ENCODE data around the gene AGK.

Gene AGK

DNA sequence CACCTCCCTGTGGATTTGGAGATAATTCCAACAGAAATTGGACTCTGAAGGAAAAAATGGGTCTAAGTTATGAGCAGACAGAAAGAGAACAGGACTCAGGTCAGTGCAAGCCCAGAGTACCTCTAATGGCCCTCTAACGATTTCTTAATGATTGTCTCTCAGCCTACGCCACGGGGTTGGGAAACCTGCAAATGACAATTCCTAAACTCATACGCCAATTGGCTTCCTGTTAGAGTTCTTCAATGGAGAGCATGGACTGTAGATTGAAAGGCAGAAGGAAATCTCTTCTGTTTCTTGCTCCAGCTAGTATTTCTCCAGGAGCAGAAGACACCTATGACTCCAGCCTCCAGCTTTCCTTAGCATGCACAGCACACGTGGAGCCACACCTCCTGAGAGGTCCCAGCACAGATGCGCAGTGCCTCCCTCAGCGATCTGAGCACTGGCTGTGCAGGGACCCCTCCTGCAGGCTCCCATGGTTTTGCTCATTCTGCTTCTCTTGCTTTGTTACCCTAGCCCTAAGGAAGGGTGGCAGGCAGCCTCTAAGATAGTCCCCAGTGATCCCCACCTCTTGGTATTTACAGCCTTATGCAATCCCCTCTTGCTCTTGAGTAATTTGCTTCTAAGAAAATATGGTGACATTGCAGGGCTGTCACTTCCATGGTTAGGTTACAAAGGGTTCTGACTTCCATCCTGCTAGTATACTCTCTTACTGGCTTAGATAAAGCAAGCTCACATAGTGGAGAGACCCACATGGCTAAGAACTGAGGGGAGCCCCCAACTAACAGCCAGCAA lies 120.7 kb downstream of the AGK start:
- TF ChIP-seq, protein P1, sequence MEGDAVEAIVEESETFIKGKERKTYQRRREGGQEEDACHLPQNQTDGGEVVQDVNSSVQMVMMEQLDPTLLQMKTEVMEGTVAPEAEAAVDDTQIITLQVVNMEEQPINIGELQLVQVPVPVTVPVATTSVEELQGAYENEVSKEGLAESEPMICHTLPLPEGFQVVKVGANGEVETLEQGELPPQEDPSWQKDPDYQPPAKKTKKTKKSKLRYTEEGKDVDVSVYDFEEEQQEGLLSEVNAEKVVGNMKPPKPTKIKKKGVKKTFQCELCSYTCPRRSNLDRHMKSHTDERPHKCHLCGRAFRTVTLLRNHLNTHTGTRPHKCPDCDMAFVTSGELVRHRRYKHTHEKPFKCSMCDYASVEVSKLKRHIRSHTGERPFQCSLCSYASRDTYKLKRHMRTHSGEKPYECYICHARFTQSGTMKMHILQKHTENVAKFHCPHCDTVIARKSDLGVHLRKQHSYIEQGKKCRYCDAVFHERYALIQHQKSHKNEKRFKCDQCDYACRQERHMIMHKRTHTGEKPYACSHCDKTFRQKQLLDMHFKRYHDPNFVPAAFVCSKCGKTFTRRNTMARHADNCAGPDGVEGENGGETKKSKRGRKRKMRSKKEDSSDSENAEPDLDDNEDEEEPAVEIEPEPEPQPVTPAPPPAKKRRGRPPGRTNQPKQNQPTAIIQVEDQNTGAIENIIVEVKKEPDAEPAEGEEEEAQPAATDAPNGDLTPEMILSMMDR (IDR thresholded peaks at IDR 0.05; ENCODE audit: low read depth, low read length, missing control alignments): no peak
- DNase-seq (ENCODE audit: extremely low read depth, low read depth): no peak
- no peak overlapping the region for H3K4me3 ChIP-seq (replicated peaks; ENCODE audit: low read depth, low read length)

DNA sequence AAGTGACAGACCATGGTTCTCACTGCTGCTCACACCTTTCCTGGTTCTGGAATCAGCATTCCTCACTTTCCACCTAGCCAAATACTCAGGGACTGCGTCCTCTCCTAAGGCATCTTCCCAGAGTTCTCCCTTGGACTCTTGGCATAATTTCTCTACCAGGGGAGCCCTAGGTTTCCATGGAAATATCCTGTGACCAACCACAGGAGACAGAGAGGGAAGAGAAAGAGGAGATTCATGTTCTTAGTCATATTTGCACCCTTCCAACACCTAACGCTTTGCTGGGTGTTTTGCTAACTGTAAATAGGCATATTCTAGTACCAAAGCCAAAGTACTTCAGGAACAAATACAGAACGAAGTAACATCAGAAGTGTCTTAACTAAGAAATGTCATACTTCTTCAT lies 122.1 kb downstream of the AGK start:
- no peak for DNase-seq (ENCODE audit: extremely low read depth, low read depth)
- no peak overlapping the region for H3K4me3 ChIP-seq (replicated peaks; ENCODE audit: low read depth, low read length)
- TF ChIP-seq, protein P1 (IDR thresholded peaks at IDR 0.05; ENCODE audit: low read depth, low read length, missing control alignments): no peak

DNA sequence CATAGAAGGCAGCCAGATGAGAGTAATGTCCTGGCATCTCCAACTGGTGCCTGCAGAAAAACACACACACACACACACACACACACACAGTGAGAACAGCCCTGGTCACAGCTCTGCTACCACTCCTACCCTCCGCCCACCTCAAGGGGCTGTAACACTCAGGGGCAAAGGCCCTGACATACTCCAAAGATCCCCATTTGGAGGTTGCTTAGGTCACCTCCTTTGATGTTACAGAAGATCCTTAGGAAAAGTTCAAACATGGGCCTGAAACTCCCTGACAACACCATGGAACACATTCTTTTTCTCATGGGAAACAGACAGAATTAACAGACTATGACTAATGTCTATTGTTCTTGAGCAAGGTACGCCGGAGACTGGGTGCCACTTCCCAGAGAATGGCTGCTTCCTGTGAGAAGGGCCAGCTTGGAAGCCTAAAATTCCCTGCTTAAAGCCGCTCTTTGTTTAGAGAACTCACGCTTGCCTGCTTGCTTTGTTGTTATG lies 123.0 kb downstream of the AGK start:
- DNase-seq (ENCODE audit: extremely low read depth, low read depth): no peak
- H3K4me3 ChIP-seq (replicated peaks; ENCODE audit: low read depth, low read length): no peak overlapping the region
- TF ChIP-seq, protein P1 (IDR thresholded peaks at IDR 0.05; ENCODE audit: low read depth, low read length, missing control alignments): no peak

DNA sequence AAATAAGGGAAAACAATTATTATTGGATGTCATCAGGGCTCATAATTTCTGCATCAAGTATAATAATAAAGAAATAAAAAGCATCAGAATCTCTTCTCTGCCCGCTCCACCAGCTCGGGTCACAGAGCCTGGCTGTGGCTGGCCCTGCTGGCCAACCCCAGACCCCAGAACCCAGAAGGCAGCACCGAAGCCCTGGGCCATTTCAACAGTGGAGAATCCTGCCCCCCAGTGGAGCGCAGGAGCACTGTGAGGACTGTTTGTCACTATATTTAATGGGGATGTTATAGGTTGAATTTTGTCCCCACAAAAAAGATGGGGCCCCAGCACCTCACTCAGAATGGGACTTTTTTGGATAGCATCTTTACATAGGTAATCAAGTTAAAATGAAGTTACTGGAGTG lies 123.5 kb downstream of the AGK start:
- no peak overlapping the region for H3K4me3 ChIP-seq (replicated peaks; ENCODE audit: low read depth, low read length)
- TF ChIP-seq, protein P1 (IDR thresholded peaks at IDR 0.05; ENCODE audit: low read depth, low read length, missing control alignments): peak; percentile 34
- no peak for DNase-seq (ENCODE audit: extremely low read depth, low read depth)

DNA sequence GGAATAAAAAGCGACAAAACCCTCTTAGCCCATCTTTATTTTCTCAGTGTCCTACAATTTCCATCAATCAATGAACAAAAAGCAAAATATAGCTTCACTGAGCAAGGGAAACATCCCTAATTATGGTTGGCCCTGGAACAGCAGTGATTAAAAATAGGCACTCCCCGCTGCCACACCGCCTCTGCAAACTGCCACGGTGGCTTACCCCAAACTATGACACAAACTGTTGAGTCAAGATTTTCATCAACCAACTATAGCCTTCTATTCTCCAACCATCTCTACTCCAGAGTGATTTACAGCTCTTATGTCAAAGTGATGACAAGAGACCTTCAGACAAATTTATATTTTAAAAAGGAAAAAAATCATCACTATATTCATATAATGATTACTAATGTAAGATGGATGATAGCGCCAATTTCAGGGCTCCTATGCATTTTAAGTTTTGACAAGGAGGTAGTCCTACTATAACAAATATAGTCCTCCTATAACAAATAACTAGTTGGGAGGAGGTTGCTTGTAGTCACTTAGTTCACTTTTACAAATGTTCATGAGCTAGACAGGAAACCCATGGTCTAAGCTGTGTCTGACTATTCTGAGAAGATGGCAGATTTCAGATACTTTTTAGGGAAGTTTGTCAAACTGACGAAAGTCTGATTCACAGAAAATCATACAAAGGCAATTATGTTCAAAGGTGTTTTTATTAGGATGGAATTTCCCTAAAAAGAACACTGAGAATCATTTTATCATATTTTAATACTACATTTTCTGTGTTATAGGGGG lies 124.4 kb downstream of the AGK start:
- DNase-seq (ENCODE audit: extremely low read depth, low read depth): no peak
- H3K4me3 ChIP-seq (replicated peaks; ENCODE audit: low read depth, low read length): no peak overlapping the region
- TF ChIP-seq, protein P1 (IDR thresholded peaks at IDR 0.05; ENCODE audit: low read depth, low read length, missing control alignments): no peak

DNA sequence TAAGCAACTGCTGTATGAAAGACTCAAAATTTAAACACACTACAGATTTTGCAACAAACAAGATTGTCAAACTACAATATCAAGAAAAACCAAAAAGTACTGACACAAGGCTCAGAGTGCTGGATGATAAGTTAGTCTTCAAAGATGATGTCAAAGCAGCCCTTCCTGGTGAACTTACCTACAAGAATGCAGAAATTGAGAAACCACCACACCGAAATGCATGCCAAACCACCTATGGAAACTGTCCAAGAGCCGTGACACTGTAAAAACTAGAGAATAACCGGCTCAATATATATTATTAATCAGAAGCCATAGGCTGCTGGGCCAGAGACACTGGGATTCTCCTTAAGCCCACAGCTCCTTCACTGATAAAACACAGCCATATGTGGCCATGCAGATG lies 125.4 kb downstream of the AGK start:
- TF ChIP-seq, protein P1 (IDR thresholded peaks at IDR 0.05; ENCODE audit: low read depth, low read length, missing control alignments): no peak
- H3K4me3 ChIP-seq (replicated peaks; ENCODE audit: low read depth, low read length): no peak overlapping the region
- DNase-seq (ENCODE audit: extremely low read depth, low read depth): no peak

Measured in HFF-Myc (cell line).